Germinal center (tissue), 1 donor: ENCODE data around the gene CELA2A.
A peak's percentile ranks its signal among the peaks of the same experiment; 100 is the strongest.
"Not testable (repeated sequence)": the region's sequence is repeated elsewhere in the genome, so short reads cannot be mapped to it uniquely, and the experiment has no call there.

Experiments used
- DNase-seq: peaks from one replicate; pipeline ENCODE4 v3.0.0; 2012; ENCODE audit warnings: mixed read lengths, low spot score

Gene CELA2A

DNA sequence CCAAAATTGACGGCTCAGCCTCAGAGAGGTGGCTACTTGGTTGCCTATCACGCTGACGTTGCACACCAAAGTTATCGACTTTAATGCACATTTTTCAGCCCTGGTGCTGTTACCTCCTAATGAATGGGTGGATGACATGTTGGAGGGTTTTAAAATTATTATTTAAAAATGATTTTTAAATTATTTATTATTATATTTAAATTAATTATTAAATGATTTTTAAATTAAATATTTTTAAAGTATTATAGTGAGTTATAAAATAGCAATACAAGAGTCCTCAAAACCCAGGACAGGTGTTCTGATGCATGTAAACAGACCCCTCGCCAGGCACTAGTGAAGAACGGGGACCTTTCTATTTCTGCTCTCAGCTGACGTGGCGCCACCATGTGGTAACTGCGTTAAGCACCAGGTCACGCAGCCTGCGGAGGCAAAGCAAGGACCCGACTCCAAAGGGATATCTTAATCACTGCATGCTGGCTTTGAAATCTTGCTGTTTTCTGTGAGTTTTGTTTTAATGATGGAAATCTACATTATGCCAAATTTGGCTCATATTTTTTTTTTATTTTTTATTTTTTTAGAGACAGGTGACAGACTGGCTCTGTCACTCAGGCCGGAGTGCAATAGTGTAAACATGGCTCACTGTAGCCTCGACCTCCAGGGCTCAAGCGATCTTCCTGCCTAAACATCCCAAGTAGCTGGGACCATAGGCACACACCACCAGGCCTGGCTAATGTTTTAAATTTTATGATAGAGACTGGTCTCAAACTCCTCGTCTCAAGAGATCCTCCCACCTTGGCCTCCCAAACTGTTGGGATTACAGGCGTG, 44.9 kb downstream of the CELA2A start:
- peak; percentile 70 for DNase-seq

DNA sequence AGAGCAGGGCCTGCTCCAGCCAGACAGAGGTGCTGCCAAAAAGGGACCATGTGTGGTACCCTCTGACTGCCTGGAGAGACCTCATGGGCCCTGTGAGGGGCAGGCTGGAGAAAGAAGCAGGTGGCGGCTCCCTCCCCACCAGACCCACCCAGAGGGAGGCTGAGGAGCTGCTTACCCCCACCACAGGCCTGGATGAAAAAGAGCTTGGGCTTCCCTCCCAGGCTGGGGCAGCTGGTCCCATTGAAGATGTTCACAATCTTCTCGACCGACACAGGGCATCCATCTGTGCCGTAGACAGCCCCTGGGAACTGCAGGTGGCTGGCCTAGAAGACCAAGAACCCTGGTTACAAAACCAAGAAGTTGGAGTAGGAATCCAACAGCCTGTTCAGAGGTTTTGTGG, 47.9 kb downstream of the CELA2A start:
- DNase-seq: no peak

- DNase-seq: no peak
Observed at GRCh38 chr1:15506831-15507230, 50.3 kb downstream of the CELA2A start.

DNA sequence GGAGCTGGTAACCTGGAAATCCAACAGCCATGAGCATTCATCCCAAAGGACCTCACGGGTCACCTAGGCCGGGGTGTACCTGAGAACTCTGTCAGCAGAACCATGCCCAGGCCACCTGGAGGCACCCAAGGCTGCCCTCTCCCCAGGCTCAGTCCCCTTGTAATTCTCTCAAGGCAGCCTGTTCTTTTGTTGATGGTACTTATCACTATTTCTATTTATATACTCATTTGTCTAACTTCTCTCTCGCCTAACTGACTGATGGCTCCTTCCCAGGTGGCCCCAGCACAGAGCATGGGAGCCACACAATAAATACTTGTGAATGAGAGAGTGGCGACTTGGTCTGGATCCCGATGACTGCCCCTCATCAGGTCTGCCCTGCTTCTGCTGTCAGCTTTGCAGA, 50.7 kb downstream of the CELA2A start:
- no peak for DNase-seq

GRCh38 chr1:15508700-15509487, 52.4 kb downstream of the CELA2A start:
- DNase-seq: no peak

DNA sequence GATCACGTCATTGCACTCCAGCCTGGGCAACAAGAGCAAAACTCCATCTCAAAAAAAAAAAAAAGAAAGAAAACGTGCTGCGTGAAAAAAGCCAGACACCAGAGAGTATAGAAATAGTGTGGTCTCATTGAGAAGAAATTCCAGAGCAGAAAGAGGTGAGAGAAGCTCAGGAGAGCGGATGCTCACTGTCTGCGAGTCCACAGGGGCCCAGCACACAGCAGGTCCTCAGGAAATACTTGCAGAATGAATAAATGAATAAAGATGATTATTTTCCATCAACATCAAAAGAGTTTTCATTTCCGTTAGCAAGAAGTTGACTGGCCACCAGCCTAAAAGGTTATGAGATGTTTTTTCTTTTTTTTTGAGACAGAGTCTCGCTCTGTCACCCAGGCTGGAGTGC, 53.1 kb downstream of the CELA2A start:
- DNase-seq: no peak

GRCh38 chr1:15510611-15511405, 54.3 kb downstream of the CELA2A start:
- no peak for DNase-seq

DNA sequence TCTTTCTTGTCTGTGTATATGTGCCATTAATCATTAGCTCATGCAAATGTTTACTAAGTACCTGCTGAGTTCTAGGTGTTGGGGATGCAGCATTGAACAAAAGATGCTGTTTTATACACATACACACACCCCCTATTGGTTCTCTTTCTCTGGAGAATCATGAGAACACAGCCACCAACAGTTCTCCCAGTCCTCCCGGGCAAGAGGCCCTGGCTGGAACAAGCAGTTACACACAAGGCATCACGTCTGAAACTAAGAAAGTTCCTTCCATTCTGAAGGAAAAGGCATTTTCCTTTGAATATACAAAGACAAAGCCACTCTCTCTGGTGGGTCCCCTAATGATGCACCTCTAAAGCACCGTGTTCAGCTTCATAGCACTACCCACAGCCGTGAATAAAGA, 56.7 kb downstream of the CELA2A start:
- DNase-seq: no peak

DNA sequence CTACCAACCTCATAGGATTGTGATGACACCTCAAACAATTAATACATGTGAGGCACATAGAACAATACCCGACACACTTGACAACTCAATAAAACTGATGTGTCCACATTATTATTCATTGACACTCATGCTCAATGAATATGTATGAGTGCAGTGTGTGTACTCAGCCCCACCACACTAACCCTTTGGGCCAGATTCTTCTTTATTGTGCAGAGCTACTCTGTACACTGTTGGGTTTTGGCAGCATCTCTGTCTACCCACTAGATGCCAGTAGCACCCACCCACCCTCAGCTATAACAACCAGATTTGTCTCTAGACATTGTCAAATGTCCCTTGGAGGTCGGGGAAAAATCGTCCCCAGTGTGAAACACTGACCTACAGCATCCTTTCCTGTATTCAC, 57.4 kb downstream of the CELA2A start:
- DNase-seq: no peak

- not testable (repeated sequence) for DNase-seq
Observed at GRCh38 chr1:15514557-15514956, 58.0 kb downstream of the CELA2A start.

DNA sequence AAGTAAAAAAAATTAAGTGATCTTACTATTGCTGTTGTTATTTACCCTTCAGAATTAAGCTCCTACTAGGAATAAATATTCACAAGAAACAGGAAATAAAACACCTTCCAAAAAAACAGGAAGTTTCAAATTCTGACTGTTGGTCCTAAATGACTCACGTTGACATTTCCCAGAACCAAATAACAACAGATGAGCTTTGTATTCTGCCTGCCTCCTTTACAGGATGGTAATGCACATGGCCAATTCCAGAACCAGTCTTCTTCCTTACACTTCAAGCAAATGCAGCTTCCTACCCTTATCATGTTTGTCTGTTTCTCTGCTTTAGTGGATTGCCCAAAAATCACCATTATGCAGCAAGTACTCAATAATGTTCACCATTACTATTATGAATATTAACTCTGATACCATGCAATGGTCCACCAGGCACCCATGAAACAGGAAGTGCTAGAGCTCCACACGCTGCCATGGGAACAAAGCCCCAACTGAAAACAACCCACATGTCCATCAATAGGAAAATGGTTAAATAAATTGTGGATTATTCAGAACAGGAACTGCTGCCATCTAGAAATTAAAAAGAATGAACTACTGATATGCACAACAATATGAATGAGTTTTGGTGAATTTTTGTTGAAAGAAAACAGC, 58.6 kb downstream of the CELA2A start:
- no peak for DNase-seq

DNA sequence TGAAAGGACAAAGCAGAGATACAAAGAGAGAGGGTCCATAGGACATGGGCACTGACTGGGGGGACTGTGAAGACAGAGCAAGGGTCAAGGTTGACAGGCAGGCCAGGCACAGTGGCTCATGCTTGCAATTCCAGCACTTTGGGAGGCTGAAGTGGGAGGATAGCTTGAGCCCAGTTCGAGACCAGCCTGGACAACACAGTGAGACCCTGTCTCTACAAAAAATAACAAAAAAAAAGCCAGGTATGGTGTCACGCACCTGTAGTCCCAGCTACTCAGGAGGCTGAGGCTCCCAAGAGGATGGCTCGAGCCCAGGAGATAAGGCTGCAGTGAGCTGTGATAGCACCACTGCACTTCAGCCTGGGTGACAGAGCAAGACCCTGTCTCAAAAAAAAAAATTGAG, 63.1 kb downstream of the CELA2A start:
- no peak for DNase-seq

- DNase-seq: not testable (repeated sequence)
Observed at GRCh38 chr1:15521206-15521906, 64.8 kb downstream of the CELA2A start.
